Skeletal muscle tissue (tissue), 4 donors: ENCODE results near the gene ACOT4. TPM values are rescaled to one million over a fixed set of nuclear protein-coding genes. Genes with fewer than 3 reads are reported as not detected.
A peak's percentile ranks its signal among the peaks of the same experiment; 100 is the strongest.
"Not testable (repeated sequence)": the region's sequence is repeated elsewhere in the genome, so short reads cannot be mapped to it uniquely, and the experiment has no call there.

Experiments
- H3K27ac ChIP-seq: one replicate; pipeline ENCODE4 v1.7.0; 2013; ENCODE audit warnings: mild to moderate bottlenecking, low read depth, low read length, inconsistent platforms
- H3K27me3 ChIP-seq, 3 donors: one replicate each; pipeline ENCODE4 v1.7.0; 2013; ENCODE audit warnings: low read length in 3 of 3; ENCODE audit not compliant: control insufficient read depth in 3 of 3, insufficient read depth in 3 of 3
- H3K36me3 ChIP-seq, 3 donors: one replicate each; pipeline ENCODE4 v1.7.0; 2013; ENCODE audit warnings: low read length in 3 of 3; ENCODE audit not compliant: control insufficient read depth in 3 of 3, insufficient read depth in 3 of 3
- H3K4me1 ChIP-seq, 3 donors: one replicate each; pipeline ENCODE4 v1.7.0; 2013; ENCODE audit warnings: low read length in 3 of 3, mild to moderate bottlenecking in 3 of 3; ENCODE audit not compliant: control insufficient read depth in 3 of 3, insufficient read depth in 3 of 3
- H3K4me3 ChIP-seq, 3 donors: one replicate each; pipeline ENCODE4 v1.7.0; 2013; ENCODE audit warnings: low read length in 3 of 3
- H3K9ac ChIP-seq, 3 donors: one replicate each; pipeline ENCODE4 v1.7.0; 2013; ENCODE audit warnings: low read length in 3 of 3, mild to moderate bottlenecking in 3 of 3, moderate library complexity in 2 of 3, low read depth in 1 of 3
- H3K9me3 ChIP-seq, 3 donors: one replicate each; pipeline ENCODE4 v1.7.0; 2013; ENCODE audit warnings: low read length in 3 of 3; ENCODE audit not compliant: control insufficient read depth in 3 of 3
- total RNA-seq: library from RNA; depleted of rRNA; stranded (reverse); fragments of >200 nt; gene quantifications from one replicate; pipeline ENCODE4 v1.2.3, GENCODE V29; 2014
- donor health status: Osteomylitis.

The ACOT4 gene, protein sequence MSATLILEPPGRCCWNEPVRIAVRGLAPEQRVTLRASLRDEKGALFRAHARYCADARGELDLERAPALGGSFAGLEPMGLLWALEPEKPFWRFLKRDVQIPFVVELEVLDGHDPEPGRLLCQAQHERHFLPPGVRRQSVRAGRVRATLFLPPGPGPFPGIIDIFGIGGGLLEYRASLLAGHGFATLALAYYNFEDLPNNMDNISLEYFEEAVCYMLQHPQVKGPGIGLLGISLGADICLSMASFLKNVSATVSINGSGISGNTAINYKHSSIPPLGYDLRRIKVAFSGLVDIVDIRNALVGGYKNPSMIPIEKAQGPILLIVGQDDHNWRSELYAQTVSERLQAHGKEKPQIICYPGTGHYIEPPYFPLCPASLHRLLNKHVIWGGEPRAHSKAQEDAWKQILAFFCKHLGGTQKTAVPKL
- total RNA-seq, result 0.52 TPM

DNA sequence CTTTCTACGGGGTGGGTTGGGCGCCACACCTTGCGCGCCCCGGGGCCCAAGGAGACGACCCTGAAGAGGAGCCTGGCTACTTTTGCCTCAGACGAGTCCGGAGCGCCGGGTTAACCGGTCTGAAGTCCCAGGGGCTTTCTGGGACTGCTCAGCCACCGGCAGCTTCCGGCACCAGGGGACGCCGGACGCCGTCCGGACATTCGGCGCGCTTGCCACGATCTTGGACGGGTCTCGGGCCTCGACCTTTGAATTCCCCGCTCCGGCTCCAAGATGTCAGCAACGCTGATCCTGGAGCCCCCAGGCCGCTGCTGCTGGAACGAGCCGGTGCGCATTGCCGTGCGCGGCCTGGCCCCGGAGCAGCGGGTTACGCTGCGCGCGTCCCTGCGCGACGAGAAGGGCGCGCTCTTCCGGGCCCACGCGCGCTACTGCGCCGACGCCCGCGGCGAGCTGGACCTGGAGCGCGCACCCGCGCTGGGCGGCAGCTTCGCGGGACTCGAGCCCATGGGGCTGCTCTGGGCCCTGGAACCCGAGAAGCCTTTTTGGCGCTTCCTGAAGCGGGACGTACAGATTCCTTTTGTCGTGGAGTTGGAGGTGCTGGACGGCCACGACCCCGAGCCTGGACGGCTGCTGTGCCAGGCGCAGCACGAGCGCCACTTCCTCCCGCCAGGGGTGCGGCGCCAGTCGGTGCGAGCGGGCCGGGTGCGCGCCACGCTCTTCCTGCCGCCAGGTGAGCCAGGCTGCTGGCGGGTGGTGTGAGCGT lies at the start of gene ACOT4:
Gene ACOT4, plus strand, starts transcription at position 184 of the 760 bp plus-strand sequence. Its CDS starts 87 bp downstream, at position 271.
- Histone ChIP-seq H3K27ac (no peak within 1 kb of the TSS), H3K4me3 (peak within 1 kb of the TSS; percentile 66 to 76 (median 75)), H3K4me1 (peaks cover 0 to 10% (median 5%) of the 10 kb centered on the region in 3 donors), H3K36me3 (no peaks in the 10 kb centered on the region), H3K9ac (peak within 1 kb of the TSS; percentile 59 to 79 (median 61)), H3K27me3 (no peaks in the 10 kb centered on the region), H3K9me3 (no peaks in the 10 kb centered on the region)

DNA sequence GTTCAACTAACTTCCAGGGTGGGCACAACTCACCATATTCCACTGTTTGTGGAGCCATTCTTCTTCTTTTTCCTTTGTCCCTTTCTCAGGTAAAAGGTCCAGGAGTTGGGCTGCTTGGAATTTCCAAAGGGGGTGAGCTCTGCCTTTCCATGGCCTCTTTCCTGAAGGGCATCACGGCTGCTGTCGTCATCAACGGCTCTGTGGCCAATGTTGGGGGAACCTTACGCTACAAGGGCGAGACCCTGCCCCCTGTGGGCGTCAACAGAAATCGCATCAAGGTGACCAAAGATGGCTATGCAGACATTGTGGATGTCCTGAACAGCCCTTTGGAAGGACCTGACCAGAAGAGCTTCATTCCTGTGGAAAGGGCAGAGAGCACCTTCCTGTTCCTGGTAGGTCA lies 48.7 kb upstream of the ACOT4 start:
- H3K36me3 ChIP-seq, H3K9ac ChIP-seq, H3K9me3 ChIP-seq, H3K27me3 ChIP-seq, H3K4me3 ChIP-seq, H3K4me1 ChIP-seq, H3K27ac ChIP-seq: not testable (repeated sequence)

DNA sequence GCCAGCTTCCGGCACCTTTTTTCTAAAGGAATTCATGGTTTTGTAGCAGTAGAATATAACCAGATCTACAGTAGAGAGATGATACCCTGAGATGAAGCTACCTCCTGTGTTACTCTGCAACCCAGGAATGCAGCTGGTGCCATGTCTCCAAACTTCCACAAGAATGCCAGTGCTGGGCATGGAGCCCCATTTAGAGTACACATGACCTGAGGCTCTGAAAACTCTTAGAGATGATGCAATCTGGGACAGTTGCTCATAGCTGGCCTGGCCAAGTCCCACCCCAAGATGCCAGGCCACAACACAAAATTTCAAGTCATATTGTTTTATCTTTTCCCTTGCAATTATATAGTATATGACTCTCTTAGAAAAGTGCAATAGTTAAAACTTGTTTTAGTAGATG lies 46.3 kb upstream of the ACOT4 start:
- not testable (repeated sequence) for H3K36me3 ChIP-seq, H3K4me3 ChIP-seq, H3K4me1 ChIP-seq, H3K27me3 ChIP-seq, H3K9ac ChIP-seq, H3K27ac ChIP-seq, H3K9me3 ChIP-seq

DNA sequence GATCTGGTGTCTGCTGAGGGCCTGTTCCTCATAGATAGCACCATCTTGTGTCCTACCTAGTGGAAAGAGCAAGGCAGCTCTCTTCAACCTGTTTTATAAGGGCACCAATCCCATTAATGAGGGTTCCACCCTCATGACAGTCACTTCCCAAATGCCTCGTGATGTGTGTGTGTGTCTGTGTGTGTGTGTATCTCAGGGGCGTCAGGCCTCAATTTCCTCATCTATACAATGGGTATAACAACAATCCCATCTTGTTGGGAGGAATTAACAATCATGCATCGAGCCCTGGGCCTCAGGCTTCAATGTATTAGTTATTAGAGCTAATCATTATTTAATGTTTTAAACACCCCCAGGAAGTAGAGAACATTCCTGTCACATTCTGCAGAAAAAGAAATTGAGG lies 42.6 kb upstream of the ACOT4 start:
- H3K4me1 ChIP-seq, H3K27me3 ChIP-seq, H3K9ac ChIP-seq, H3K4me3 ChIP-seq, H3K36me3 ChIP-seq, H3K9me3 ChIP-seq, H3K27ac ChIP-seq: not testable (repeated sequence)

DNA sequence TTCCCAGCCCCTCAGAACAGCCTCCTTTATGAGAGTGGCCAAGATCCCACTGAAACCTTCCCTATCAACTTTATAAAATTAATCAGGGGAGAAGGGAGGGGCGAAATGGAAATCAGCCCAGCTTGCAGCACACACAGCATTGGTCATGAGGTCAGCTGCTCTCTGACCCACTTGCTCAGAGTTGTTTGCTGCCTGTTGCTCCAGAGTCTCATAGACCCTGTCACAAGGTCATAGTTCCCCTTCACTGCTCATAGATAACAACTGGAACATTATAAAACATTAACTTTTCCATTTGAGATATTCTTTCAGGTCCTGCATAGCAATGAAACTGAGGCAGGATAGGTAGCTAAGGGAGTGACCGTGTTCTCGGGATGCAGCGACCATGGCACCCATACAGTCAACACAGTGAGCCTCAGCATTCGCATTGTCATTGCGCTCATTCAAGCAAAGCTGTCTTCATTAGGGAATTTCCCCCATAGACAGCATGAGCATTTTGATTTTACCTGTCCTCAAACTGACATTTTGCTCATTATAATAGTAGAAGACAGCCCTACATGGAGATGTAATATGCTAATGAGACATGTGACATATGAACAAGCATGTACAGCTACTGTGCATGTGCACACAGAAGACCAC lies 41.7 kb upstream of the ACOT4 start:
- not testable (repeated sequence) for H3K4me3 ChIP-seq, H3K27me3 ChIP-seq

DNA sequence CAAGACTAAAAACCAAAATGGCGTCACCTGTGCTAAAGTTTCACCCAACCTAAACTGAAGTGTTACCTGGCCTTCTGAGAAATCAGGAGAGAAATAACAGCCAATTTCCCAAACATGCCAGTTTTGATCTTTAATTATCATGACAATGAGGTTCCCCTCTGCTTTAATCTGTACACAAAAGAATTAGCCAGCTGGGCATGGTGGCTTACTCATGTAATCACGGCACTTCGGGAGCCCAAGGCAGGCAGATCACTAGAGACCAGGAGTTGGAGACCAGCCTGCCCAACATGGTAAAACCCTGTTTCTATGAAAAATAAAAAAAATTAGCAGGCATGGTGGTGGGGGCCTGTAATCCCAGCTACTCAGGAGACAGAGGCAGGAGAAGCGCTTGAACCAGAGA lies 37.8 kb upstream of the ACOT4 start:
- Histone ChIP-seq H3K9ac (no peak overlapping the region), H3K27me3 (no peaks in the 10 kb centered on the region), H3K36me3 (no peaks in the 10 kb centered on the region), H3K4me3 (no peak overlapping the region), H3K27ac (no peak overlapping the region), H3K9me3 (no peaks in the 10 kb centered on the region), H3K4me1 (no peaks in the 10 kb centered on the region)

More for the DNA sequence above, 41.7 kb upstream of the ACOT4 start:
- H3K4me1 ChIP-seq, H3K9me3 ChIP-seq, H3K27ac ChIP-seq, H3K36me3 ChIP-seq, H3K9ac ChIP-seq: not testable (repeated sequence)

DNA sequence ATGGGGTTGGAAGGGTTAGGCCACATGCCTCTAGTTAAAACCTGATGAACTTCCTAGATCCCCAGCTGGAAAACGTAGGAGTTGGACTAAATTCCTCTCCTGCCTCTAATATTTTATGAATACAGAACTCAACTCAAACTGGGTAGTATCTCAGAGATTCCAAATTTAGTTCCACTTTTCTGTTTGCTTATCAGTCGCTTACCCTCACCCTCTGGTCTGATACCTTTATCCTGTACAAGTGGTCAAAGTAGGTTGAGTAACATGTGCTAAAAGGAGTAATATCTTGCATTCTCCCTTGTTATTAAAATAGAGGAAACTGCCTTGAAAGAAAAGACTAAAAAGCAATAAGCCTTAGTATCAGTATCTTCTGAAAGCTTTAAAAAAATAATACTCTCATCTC lies 34.5 kb upstream of the ACOT4 start:
- H3K4me1 ChIP-seq, H3K9me3 ChIP-seq, H3K27me3 ChIP-seq, H3K36me3 ChIP-seq, H3K27ac ChIP-seq, H3K9ac ChIP-seq, H3K4me3 ChIP-seq: not testable (repeated sequence)

DNA sequence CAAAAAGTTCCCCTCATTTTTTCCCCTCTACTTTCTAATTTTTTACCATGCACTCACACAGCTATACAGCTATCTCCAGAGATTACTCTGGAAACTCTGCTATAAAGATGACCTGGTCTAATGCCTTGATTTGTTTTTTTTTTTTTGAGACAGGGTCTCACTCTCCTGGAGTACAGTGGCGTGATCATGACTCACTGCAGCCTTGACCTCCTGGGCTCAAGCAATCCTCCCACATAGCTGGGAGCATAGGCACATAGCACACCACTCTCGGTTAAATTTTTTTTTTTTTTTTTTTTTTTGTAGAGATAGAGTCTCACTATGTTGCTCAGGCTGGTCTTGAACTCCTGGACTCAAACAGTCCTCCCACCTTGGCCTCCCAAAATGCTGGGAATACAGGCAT lies 33.4 kb upstream of the ACOT4 start:
- H3K9me3 ChIP-seq, H3K9ac ChIP-seq, H3K27me3 ChIP-seq, H3K4me1 ChIP-seq, H3K36me3 ChIP-seq, H3K4me3 ChIP-seq, H3K27ac ChIP-seq: not testable (repeated sequence)

DNA sequence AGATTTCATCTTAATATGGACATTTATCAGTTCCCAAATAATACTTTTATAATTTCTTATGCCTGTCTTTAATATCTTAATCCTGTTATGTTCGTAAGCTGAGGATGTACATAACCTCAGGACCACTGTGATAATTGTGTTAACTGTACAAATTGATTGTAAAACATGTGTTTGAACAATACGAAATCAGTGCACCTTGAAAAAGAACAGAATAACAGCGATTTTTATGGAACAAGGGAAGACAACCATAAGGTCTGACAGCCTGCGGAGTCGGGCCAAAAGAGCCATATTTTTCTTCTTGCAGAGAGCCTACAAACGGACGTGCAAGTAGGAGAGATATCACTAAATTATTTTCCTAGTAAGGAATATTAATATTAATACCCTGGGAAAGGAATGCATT lies 29.4 kb upstream of the ACOT4 start:
- H3K27ac ChIP-seq, H3K9me3 ChIP-seq, H3K36me3 ChIP-seq, H3K4me3 ChIP-seq, H3K27me3 ChIP-seq, H3K4me1 ChIP-seq, H3K9ac ChIP-seq: not testable (repeated sequence)

DNA sequence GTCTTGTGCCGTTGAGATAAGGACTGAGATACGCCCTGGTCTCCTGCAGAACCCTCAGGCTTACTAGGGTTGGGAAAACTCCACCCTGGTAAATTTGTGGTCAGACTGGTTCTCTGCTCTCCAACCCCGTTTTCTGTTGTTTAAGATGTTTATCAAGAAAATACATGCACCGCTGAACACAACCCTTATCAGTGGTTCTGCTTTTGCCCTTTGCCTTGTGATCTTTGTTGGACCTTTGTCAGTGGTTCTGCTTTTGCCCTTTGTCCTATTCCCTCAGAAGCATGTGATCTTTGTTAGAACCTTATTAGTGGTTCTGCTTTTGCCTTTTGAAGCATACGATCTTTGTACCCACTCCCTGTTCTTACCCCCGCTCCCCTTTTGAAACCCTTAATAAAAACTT lies 29.0 kb upstream of the ACOT4 start:
- not testable (repeated sequence) for H3K9me3 ChIP-seq, H3K4me3 ChIP-seq, H3K27ac ChIP-seq, H3K4me1 ChIP-seq, H3K27me3 ChIP-seq, H3K9ac ChIP-seq, H3K36me3 ChIP-seq
